HEK293T (cell line): Measurements from ENCODE around the gene PRKAB1.
"Not testable (repeated sequence)": the region's sequence is repeated elsewhere in the genome, so short reads cannot be mapped to it uniquely, and the experiment has no call there.

Experiments
- CTCF ChIA-PET: fragments of 350-600 bp; formaldehyde crosslinking; extraction: SDS; loops from one replicate; lab custom pipeline; 2021; ENCODE audit warnings: antibody characterized with exemption, inconsistent platforms; lab: Yijun Ruan, JAX
- POLR2A ChIA-PET: fragments of 350-600 bp; formaldehyde crosslinking; extraction: SDS; loops from one replicate; lab custom pipeline; 2020; ENCODE audit warnings: antibody characterized with exemption, inconsistent platforms; lab: Yijun Ruan, JAX
- DNase-seq: peaks from one replicate; pipeline ENCODE4 v3.0.0; 2012; ENCODE audit warnings: mixed read lengths; ENCODE audit errors: extremely low spot score
- ARNT ChIP-seq: fragments of 450-650 bp; IDR thresholded peaks from 2 replicates; pipeline ENCODE4 v1.6.1; 2017; ENCODE audit warnings: mild to moderate bottlenecking
- BHLHE40 ChIP-seq: fragments of 450-650 bp; IDR thresholded peaks from 2 replicates; pipeline ENCODE4 v1.6.1; 2016; ENCODE audit warnings: mild to moderate bottlenecking, moderate library complexity, borderline replicate concordance
- CTBP1 ChIP-seq: fragments of 450-650 bp; IDR thresholded peaks from 2 replicates; pipeline ENCODE4 v1.6.1; 2016; ENCODE audit warnings: borderline replicate concordance
- ELF4 ChIP-seq: fragments of 450-650 bp; IDR thresholded peaks from 2 replicates; pipeline ENCODE4 v1.6.1; 2017; ENCODE audit warnings: antibody characterized with exemption
- FOXA1 ChIP-seq: fragments of 450-650 bp; IDR thresholded peaks from 2 replicates; pipeline ENCODE4 v1.6.1; 2016; ENCODE audit warnings: mild to moderate bottlenecking
- FOXK2 ChIP-seq: fragments of 450-650 bp; IDR thresholded peaks from 2 replicates; pipeline ENCODE4 v1.6.1; 2016; ENCODE audit warnings: mild to moderate bottlenecking
- FOXM1 ChIP-seq: fragments of 450-650 bp; IDR thresholded peaks from 2 replicates; pipeline ENCODE4 v1.6.1; 2017; ENCODE audit warnings: mild to moderate bottlenecking, borderline replicate concordance
- HDGF ChIP-seq: fragments of 450-650 bp; IDR thresholded peaks from 2 replicates; pipeline ENCODE4 v1.6.1; 2017; ENCODE audit warnings: antibody characterized with exemption, borderline replicate concordance
- L3MBTL2 ChIP-seq: fragments of 450-650 bp; conservative IDR thresholded peaks from 2 replicates; pipeline ENCODE4 v1.6.1; 2016; ENCODE audit warnings: mild to moderate bottlenecking
- LEF1 ChIP-seq: fragments of 450-650 bp; IDR thresholded peaks from 2 replicates; pipeline ENCODE4 v1.6.1; 2017; ENCODE audit warnings: mild to moderate bottlenecking, borderline replicate concordance
- NFRKB ChIP-seq: fragments of 450-650 bp; IDR thresholded peaks from 2 replicates; pipeline ENCODE4 v1.6.1; 2016; ENCODE audit warnings: mild to moderate bottlenecking, moderate library complexity
- SP1 ChIP-seq: fragments of 450-650 bp; IDR thresholded peaks from 2 replicates; pipeline ENCODE4 v1.6.1; 2017
- SUZ12 ChIP-seq: fragments of 450-650 bp; IDR thresholded peaks from 2 replicates; pipeline ENCODE4 v1.6.1; 2016; ENCODE audit warnings: mild to moderate bottlenecking
- TARDBP ChIP-seq: fragments of 450-650 bp; IDR thresholded peaks from 2 replicates; pipeline ENCODE4 v1.6.1; 2016
- ZNF384 ChIP-seq: fragments of 450-650 bp; IDR thresholded peaks from 2 replicates; pipeline ENCODE4 v1.6.1; 2016
- TF ChIP-seq, protein P1 (sequence below): fragments of 450-650 bp; IDR thresholded peaks from 2 replicates; pipeline ENCODE4 v1.6.1; 2016

Gene PRKAB1, protein sequence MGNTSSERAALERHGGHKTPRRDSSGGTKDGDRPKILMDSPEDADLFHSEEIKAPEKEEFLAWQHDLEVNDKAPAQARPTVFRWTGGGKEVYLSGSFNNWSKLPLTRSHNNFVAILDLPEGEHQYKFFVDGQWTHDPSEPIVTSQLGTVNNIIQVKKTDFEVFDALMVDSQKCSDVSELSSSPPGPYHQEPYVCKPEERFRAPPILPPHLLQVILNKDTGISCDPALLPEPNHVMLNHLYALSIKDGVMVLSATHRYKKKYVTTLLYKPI

DNA sequence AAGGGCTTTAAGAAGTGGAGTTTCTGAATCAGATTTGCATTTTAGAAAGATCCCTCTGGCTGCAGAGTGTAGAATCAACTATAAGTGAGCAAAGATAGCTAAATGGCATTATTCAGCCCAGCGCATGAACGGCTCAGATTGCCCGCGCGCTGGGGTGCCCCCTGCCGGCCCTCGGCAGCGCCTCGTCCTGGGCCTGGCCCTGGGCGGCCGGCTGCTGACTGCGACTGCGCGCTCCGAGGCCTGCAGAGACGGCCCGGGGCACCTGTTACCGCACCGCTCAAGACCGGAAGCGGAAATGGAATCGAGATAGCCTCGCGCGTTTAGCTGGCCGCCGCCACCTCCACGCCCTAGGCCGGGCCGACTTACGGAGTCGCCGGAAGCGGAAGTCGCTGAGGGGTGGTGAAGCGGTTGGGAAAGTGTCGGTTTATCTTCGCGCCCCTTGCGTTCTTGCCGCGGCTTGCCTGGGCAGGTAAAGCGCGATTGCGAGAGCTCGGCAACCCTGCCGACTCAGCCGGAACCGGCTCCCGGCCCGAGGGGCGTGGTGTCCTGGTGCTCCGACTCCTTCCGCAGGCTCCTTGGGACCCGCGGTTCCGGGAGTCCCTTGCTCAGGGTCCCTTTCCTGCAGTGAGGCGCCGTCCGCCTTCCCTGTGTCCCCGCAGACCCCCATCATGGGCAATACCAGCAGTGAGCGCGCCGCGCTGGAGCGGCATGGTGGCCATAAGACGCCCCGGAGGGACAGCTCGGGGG, at the start of gene PRKAB1:
TSS of gene PRKAB1 (plus strand) at position 557 of the 747 bp plus-strand sequence. CDS start at position 669, 112 bp downstream.
- no peak for TF ChIP-seq LEF1
- no peak for TF ChIP-seq FOXA1
- no peak for TF ChIP-seq BHLHE40
- peak; percentile 63 for TF ChIP-seq L3MBTL2
- TF ChIP-seq FOXK2: no peak
- peak; percentile 72 for TF ChIP-seq ELF4
- ChIA-PET CTCF (interaction anchor here (0.7 kb wide), 2 partner anchors 9 to 134 kb away, joined by 3 read pairs; no protein-coding TSS in a partner anchor), POLR2A (interaction anchor here (0.6 to 0.9 kb wide), 2 partner anchors 10 to 12 kb away, joined by 3 read pairs; no protein-coding TSS in a partner anchor)
- peak; percentile 99 for DNase-seq

DNA sequence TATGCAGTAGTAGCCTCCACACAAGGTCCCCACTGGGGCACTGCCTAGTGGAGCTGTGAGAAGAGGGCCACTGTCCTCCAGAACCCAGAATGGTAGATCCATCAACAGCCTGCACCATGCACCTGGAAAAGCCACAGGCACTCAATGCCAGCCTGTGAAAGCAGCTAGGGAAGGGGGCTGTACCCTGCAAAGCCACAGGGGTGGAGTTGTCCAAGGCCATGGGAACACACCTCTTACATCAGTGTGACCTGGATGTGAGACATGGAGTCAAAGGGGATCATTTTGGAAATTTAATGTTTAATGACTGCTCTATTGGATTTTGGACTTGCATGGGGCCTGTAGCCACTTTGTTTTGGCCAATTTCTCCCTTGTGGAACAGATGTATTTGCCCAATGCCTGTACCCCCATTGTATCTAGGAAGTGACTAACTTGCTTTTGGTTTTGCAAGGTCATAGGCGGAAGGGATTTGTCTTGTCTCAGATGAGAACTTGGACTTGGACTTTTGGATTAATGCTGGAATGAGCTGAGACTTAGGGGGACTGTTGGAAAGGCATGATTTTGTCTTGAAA, 49.5 kb upstream of the PRKAB1 start:
- CTCF ChIA-PET, POLR2A ChIA-PET, DNase-seq: not testable (repeated sequence)

DNA sequence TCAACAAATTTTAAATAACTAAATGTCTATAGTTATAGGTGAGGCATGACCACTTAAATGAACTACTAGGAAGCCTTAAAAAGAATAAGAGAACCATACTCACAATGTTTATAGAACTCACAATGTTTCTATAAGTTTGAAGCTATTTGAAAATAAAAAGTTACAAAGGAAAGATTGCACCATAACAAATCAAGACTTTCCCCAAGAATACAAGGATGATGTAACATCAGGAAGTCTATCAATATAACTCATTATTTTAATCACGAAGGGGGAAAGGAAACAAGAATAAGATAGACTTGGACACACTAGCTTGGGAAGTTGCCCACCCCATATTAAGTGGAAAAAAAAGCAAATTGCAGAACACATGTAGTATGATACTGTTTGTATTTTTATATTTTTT, 47.4 kb upstream of the PRKAB1 start:
- CTCF ChIA-PET: interaction anchor here (0.6 kb wide), 1 partner anchor 31 kb away, joined by 3 read pairs; no protein-coding TSS in a partner anchor
- DNase-seq: no peak
- TF ChIP-seq FOXA1 (no peak), HDGF (no peak), FOXM1 (no peak), ZNF384 (no peak), L3MBTL2 (no peak), SUZ12 (no peak), NFRKB (no peak), BHLHE40 (no peak), TARDBP (no peak), ELF4 (no peak), LEF1 (no peak), SP1 (no peak), ARNT (no peak), FOXK2 (no peak), CTBP1 (no peak)
- TF ChIP-seq, protein P1, sequence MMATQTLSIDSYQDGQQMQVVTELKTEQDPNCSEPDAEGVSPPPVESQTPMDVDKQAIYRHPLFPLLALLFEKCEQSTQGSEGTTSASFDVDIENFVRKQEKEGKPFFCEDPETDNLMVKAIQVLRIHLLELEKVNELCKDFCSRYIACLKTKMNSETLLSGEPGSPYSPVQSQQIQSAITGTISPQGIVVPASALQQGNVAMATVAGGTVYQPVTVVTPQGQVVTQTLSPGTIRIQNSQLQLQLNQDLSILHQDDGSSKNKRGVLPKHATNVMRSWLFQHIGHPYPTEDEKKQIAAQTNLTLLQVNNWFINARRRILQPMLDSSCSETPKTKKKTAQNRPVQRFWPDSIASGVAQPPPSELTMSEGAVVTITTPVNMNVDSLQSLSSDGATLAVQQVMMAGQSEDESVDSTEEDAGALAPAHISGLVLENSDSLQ: no peak
- POLR2A ChIA-PET: no interaction called here

DNA sequence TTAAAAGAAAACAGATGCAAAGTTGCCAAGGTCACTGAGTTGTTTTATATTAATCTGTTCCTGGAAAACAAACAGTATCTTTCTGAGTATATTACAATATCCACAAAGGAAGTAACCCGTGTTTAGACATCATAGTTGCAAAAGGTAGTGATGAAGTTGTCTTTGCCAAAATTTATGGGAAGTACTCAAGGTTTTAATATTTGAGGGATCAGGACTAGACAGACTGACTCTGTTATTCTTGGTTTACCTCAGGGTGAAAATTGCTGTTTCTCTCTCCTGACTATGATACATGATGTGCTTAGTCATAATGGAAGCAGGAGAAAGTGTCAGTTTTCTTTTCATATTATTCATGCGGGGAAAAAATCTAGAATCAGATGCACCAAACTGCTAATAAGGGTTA, 46.1 kb upstream of the PRKAB1 start:
- ChIA-PET POLR2A (no interaction called here), CTCF (no interaction called here)
- TF ChIP-seq L3MBTL2 (no peak), FOXK2 (no peak), HDGF (no peak), SUZ12 (no peak), LEF1 (no peak), NFRKB (no peak), TARDBP (no peak), FOXM1 (no peak), SP1 (no peak), ELF4 (no peak), CTBP1 (no peak), ARNT (no peak), FOXA1 (no peak), BHLHE40 (no peak), ZNF384 (no peak)
- TF ChIP-seq, protein P1: no peak
- no peak for DNase-seq

DNA sequence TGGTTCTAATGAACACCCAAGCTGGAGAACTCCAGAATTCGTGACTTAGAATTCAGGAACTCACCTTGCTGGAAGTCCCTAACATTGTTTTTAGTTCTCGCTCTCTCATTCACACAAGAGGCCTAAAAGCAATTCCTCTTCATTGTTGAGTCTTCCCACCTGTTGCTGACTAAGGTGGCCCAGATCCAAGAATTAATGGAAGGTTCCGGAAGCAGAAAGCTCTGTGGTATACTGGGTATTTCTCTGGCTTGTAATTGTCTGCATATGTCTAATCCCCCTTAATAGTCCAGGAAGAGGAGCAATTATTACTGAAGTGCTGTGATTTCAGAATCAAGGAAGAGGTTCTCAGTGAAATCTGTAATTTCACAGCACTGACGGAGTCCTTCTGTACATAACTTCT, 43.0 kb upstream of the PRKAB1 start:
- CTCF ChIA-PET: no interaction called here
- no peak for DNase-seq

DNA sequence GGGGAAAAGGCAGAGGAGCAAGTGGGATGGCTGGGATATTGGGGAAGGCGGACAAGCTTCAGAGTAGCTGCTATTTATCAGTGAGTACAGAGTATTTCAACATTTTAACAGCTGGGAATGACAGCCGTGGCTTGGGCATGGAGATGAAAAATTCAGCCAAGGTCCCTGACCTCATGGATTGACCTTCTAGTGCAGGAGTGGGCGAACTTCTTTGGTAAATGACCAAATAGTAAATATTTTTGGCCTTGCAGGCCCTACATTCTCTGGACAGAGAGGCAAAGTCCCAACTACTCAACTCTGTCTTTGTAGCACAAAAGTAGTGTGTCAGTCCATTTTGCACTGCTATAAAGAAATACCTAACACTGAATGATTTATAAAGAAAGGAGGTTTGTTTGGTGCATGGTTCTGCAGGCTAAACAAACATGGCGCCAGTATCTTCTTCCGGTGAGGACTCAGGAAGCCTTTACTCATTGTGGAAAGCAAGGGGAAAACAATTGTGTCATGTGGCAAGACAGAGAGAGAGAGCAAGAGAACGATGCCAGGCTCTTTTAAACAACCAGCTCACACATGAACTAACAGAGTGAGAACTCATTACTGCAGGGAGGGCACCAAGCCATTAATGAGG, 40.8 kb upstream of the PRKAB1 start:
- CTCF ChIA-PET: interaction anchor here (0.7 kb wide), 1 partner anchor 65 kb away, joined by 3 read pairs; no protein-coding TSS in a partner anchor
- DNase-seq: no peak
- POLR2A ChIA-PET: no interaction called here

More for the DNA sequence above, 43.0 kb upstream of the PRKAB1 start:
- POLR2A ChIA-PET: no interaction called here
- TF ChIP-seq NFRKB (no peak), LEF1 (no peak), SP1 (no peak), TARDBP (no peak), ARNT (no peak)

More for the DNA sequence above, 40.8 kb upstream of the PRKAB1 start:
- no peak for TF ChIP-seq BHLHE40
- no peak for TF ChIP-seq LEF1
- no peak for TF ChIP-seq NFRKB
- TF ChIP-seq ELF4: no peak
- TF ChIP-seq SP1: no peak
- no peak for TF ChIP-seq L3MBTL2
- TF ChIP-seq FOXM1: no peak
- TF ChIP-seq ZNF384: no peak
- TF ChIP-seq ARNT: no peak
- TF ChIP-seq CTBP1: no peak
- TF ChIP-seq, protein P1: no peak
- no peak for TF ChIP-seq SUZ12
- TF ChIP-seq FOXA1: no peak
- no peak for TF ChIP-seq HDGF
- TF ChIP-seq FOXK2: no peak
- no peak for TF ChIP-seq TARDBP
